IPS-NIHi7 (cell line): ENCODE data around the gene ASPSCR1.
"Not testable (repeated sequence)": the region's sequence is repeated elsewhere in the genome, so short reads cannot be mapped to it uniquely, and the experiment has no call there.

ENCODE experiments used
- DNase-seq: peaks from one replicate; pipeline ENCODE4 v3.0.0; 2012; ENCODE audit warnings: mixed read lengths; ENCODE audit errors: extremely low spot score

Gene ASPSCR1

DNA sequence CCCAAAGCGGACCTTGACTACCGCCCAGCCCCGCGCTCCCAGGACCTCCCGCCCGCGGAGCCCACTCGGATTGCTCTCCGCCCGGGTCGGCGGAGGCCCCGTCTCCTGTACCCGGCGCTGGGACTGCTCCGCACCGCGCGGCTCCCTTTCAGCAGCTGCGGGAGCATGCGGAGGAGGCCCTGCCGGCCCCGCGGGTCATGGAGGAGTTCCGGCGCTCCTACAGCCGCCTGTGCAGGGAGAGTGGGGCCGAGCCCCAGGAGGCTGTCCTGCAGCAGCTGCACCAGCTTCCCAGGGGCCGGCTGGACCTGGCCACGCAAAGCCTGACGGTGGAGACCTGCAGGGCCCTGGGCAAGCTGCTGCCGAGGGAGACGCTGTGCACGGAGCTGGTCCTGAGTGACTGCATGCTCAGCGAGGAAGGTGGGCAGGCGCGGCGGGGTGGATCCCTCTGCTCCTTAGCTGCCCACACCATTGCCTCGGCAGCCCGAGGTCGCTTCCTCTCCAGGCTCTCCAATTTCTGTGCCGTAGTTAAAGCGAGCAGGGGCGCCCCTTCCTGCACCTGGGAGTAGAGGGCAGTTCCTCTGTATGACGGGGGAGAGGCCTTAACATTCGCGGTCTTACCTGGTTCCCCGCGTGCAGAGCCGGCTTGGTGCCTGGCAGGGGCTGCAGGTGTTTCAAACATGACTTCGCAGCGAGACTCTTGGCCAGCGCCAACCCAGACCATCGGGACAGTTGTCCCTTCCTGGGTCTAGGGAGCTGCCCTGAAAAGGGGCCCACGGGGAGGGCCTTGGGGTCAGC, 46.2 kb downstream of the ASPSCR1 start:
- no peak for DNase-seq

DNA sequence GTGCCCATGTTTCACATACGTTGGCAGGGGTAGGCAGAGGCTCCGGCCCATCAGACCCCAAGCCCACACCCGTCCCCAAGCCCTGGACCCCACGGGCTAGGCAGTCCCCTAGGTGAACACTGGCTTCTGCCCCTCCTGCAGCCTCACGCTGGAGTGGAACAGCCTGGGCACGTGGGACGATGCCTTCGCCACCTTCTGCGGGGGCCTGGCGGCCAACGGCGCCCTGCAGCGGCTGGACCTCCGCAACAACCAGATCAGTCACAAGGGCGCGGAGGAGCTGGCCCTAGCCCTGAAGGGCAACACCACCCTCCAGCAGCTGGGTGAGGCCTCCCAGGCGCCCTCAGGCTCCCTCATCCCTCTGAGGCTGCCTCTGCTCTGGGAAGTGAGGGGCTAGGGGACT, 47.4 kb downstream of the ASPSCR1 start:
- DNase-seq: no peak

DNA sequence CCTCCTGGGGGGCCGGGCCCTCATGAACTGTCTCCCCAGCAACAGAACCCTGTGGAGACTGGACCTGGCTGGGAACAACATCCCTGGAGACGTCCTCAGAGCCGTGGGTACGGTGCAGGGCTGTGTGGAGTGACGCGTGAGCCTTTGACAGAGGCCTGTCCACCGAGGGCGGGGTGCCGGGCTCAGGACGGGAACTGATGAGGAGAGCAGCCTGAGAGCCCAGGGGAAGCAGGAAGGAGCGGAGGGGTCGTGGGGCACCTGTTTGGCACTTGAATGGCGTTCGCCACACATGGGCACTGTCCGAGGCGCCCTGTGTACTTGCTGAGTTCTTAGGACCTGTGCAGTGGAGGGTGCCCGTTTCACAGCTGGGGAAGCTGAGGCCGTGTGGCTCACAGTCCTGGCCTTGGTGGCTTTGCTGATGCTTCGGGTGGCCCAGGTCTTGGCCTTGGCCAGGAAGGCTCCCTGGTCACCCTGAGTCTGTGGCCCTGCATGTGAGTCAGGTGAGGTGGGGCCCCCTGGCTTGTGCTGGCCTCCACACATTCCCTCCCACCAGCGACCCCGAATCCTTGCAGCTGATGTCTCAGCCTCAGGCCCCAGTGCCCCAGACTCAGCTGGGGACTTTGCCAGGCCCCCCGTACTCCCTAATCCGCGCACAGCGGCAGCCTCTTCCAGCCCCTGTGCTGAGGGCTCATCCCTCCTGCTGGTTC, 48.1 kb downstream of the ASPSCR1 start:
- no peak for DNase-seq

DNA sequence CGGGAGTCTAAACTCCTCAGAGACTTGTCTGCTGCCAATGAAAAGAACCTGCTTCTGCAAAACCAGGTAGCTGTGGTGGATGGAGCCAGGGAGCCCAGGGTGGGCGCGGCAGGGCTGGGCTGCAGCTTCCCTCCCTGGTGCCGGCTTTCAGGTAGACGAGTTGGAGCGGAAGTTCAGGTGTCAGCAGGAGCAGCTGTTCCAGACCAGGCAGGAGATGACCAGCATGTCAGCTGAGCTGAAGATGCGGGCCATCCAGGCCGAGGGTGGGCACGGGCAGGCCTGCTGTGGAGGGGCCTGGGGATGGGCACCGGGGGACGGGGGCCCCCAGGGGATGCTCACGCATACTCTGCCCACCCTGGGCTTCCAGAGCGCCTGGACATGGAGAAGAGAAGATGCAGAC, 50.8 kb downstream of the ASPSCR1 start:
- no peak for DNase-seq

DNA sequence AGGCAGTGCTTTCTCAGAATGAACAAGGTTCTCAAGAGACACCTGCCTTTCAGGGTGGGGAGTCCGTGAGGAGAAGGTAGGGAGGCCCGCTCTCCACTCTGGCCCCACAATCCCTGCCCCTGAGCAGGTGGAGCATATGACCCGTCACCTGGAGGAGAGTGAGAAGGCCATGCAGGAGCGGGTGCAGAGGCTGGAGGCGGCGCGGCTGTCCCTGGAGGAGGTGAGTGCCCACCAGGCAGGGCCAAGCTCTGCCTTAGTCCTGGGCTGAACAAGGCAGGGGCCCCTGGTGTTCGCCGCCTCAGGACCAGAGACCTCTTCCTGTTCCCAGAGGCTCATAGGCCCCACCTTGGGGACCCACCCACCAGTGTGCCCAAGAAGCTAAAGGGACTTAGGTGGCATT, 51.5 kb downstream of the ASPSCR1 start:
- DNase-seq: no peak

DNA sequence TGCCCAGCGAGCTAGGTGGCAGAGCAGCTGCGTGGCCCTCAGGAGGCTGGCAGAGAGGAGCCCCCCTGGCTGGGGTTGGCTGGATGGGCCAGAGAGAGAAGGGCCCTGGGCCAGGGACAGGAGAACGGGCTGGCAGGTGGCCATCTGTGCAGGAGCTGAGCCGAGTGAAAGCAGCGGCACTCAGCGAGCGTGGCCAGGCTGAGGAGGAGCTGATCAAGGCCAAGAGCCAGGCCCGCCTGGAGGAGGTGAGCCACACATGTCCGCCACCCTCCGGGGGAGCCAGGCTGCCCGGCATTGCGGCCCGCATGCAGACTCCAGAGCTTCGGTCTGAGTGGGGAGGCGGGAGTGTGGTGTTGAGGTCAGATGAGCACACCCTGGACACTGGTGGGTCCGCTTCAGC, 52.0 kb downstream of the ASPSCR1 start:
- DNase-seq: no peak

DNA sequence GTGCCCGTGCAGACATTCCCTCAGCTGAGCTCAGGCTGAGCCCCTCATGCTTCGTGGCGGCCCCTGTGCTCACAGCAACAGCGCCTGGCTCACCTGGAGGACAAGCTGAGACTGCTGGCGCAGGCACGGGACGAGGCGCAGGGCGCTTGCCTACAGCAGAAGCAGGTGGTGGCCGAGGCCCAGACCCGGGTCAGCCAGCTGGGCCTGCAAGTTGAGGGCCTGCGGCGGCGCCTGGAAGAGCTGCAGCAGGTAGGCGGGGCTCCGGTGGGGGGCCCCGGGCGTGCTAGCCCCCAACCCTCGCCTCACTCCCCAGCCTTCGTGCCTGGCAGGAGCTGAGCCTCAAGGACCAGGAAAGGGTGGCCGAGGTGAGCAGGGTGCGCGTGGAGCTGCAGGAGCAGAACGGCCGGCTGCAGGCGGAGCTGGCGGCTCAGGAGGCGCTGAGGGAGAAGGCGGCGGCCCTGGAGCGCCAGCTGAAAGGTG, 52.6 kb downstream of the ASPSCR1 start:
- no peak for DNase-seq

DNA sequence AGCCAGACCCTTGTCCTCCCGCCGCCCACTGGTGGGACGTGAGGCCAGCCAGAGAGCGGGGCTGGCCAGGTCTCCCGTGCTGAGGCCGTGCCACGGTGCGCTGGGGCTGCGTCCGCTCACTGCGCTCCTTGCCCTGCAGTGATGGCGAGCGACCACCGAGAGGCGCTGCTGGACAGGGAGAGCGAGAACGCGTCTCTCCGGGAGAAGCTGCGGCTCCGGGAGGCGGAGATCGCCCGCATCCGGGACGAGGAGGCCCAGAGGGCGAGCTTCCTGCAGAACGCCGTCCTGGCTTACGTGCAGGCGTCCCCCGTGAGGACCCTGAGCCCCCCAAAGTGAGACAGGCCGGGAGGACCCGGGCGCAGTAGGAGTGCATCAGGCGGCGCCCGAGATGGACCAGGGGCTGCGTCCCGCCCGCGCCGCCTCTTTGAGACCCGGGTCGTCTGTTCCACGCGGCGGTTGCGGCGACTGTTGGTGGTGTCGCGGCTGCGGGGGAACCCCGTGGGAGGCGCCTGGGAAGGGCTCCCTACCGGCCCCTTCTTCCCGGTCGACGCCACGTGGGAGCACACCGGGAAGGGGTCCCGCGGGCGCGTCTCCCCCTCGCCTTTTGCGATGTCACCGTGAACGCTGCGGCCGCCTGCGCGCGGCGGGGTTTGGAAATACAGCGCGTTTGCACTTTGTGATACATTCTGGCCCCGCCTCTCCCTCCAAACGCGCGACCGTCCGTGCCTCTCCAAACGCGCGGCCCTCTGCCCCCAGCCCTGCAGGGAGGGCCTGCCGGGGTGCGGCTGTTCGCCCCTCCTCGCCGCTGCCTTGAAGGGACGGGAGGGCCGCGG, 53.3 kb downstream of the ASPSCR1 start:
- DNase-seq: peak; percentile 86

DNA sequence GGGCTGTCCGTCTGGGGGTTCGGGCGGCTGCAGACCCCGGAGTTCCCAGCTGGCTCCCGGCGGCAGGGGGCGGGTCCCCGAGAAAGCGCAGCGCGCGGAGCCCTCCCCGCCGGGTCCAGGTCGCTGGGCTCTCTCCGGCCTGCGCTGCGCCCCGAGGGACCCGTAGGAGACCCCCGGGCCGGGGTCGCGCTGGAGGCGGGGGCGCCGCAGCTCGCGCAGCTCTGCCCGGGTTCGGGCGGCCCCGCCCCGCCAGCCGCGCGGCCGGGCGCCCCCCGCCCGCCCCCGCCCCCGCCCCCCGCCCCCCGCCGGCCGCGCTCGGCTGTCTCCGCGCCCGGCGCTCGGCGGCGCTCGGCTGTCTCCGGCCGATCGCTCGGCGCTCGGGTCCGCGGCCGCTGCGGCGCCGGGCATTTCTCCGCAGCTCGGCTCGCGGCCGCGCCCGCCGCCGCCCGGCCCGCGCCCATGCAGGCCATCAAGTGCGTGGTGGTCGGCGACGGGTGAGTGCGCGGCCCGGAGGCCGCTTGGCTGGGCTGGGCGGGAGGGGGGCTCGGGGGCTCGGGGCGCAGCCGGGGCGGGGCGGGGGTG, 54.0 kb downstream of the ASPSCR1 start, which contains the start of gene RAC3:
Gene RAC3, plus strand, starts transcription at position 376 of the 582 bp plus-strand sequence. Its CDS starts 84 bp downstream, at position 460.
- peak; percentile 67 for DNase-seq

DNA sequence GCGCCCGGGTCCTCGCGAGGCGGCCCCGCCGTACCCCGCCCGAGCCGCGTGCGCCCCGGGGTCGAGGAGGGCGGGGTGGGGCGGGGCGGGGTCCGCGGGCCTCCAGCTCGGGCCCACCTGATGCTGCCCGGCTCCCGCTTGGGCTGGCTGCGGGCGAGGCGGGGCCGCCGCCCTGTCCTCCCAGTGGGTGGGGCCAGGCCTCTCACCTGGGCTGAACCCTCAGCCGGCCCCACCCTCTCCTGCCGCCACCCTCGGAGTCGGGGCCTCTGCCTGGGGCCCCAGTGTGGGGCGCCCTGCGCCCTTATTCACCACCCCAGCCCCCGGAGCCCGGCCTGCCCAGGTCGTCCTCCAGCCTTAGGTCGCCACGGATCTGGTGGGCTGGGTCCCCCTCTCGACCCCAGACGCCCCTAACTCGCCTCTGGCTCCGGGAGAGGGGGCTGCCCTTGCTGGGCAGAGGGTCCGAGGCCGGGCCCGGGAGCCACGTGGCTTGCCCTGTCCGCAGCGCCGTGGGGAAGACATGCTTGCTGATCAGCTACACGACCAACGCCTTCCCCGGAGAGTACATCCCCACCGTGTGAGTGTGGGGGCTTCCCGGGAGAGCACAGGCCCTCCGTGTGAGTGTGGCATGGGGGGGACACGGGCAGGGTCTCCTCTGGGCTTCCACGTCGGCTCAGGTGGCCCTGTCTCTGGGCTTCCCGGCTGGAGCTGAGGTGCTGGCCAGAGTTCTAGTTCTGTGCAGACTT, 54.6 kb downstream of the ASPSCR1 start:
- peak; percentile 82 for DNase-seq

DNA sequence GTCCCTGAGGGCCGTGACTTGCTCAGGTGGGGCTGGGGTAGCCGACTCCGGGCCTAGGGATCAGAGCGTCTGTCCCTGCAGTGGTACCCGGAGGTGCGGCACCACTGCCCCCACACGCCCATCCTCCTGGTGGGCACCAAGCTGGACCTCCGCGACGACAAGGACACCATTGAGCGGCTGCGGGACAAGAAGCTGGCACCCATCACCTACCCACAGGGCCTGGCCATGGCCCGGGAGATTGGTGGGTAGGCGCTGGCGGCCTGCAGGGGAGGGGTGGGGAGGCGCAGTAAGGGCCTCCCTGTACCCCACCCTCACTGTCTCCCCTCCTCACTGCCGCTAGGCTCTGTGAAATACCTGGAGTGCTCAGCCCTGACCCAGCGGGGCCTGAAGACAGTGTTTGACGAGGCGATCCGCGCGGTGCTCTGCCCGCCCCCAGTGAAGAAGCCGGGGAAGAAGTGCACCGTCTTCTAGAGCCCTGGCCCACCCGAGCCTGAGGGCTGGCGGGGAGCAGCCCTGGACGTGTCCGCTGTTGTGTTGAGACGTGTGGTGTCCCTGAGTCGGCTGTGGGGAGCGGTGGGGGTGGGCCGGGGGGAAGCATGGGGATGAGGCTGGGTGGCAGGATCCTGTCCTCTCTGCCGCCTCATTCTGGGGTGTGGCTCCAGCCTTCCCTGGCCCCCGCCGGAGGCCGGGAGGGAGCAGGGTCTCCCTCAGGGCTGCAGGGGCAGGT, 56.1 kb downstream of the ASPSCR1 start:
- no peak for DNase-seq

DNA sequence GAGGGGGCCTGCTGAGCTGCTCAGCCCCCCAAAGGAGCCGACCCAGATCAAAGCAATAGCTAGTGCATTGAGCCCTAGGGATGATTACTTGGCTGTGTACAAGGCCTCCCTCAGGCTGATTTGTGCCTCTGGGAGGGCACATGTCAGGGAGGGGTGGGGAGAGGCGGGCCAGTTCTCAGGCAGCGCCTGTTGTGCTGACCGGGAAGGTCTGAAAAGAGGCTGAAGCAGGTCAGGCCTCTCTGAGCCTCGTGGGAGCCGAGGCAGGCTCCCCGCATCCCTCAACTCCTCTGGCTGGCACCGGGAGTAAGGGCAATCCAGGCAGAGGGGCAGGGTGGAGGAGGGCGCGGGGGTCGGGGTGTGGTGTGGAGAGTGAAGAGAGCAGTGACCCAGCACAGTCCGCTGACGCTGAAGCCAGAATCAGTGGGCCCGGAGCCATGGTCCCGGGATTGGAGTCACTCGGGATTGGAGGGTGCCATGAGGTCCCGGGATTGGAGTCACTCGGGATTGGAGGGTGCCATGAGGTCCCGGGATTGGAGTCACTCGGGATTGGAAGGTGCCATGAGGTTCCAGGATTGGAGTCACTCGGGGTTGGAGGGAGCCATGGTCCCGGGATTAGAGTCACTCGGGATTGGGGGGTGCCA, 57.1 kb downstream of the ASPSCR1 start:
- no peak for DNase-seq

DNA sequence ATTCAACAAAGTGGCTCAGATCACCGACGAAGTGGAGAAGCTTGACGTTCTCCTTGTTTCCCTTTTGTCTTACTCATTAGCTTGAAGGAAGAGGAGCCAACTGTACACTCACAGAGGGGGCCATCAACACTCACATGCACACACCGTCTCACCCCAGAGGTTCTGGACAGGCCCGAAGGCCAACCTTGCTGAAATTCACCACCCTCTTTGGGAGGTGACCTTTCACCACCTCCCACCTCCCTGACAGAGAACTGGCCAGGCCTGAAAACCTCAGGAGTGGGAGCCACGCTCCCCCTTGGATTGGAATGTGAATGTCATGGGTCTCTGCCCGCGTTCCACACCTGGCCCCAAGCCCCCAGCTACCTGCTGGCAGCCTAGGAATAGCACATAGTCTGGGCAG, 58.1 kb downstream of the ASPSCR1 start:
- DNase-seq: no peak

DNA sequence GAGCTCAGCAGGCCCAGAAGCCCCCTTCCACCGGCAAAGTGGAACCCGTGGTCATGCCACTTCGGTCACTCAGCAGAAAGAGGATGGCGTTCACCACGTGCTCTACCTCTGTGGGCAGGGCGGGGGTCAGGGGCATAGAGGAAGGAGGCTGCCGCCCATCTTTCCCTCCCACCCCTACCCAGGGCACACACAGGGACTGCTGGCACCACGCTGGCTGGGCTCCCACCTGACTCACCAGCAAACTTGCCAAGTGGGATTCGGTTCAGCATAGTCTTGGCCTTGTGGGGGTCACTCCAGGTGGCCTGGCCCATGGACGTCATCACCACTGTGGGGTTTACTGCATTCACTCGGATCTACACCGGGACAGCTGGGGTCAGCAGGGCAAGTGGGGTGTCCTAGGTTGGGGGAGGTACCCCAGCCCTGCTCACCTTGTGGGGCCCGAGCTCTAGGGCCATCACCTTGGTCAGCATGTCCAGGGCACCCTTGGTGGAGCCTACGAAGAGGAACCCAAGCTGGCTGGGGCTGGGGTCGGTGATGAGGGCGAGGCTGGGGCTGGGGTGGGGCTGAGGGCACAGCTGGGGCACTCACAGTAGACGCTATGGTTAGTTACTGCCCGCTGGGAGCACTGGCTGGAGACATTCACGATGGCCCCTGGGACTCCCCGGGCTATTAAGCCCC, 58.7 kb downstream of the ASPSCR1 start:
- no peak for DNase-seq

DNA sequence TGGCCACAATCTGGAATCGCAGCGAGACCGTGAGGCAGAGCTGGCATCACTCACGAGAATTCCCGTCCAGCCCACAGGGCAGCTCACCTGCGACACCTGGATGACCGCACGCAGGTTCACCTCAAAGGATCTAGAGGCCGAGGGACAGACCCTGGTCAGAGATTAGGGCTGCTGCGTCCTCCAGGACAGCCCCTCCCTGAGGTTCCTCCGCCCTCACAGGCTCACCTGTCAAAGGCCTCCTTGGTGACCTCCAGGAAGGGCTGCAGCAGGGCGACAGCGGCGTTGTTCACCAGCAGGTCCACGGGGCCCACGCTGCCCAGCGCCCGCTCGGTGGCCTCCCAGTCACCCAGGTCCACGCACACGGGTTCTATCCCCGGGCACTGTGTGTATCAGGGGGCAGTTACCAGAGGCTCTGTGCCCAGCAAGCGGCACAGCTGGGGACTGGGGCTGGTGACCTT, 59.2 kb downstream of the ASPSCR1 start:
- no peak for DNase-seq

DNA sequence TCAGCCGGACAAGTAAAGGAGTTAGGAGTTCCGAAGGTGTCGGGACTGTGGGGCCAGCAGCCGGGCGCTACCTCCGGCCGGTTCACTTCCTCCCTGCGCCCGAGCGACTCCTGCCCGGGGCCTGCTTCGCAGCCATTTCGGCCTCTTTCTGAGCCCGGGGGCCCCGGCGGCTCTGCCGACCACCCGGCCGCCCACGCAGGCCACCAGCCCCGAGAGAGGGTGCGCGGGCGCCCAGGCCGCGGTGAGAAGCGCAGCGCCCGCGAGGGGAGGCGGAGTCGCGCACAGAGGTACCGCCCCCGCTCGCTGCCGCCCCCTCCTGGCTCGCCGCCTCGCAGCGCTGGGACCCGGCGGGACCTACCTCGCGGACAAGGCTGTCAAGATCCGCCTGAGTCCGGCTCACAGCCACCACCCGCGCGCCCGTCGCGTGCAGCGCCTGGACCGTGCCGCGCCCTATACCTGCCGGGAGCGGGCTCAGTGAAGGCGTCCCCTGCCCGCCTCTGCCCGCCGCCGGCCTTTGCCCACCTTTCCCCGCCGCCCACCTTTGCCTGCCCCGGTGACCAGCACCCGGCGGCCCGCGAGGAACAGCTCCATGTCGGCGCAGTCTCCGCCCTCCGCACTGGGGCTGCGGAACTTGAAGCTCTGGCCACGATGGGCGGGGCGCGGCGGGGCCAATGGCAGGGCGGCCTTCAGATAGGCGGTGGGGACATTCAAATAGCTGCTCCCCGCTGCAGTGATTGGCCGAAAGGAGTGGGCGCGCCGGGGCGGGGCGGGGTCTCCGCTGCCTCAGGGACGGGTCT, 59.9 kb downstream of the ASPSCR1 start, which contains the start of gene DCXR:
Gene DCXR, minus strand, starts transcription at position 606 of the 797 bp plus-strand sequence. Its CDS starts 15 bp downstream, at position 591.
- peak; percentile 99 for DNase-seq

DNA sequence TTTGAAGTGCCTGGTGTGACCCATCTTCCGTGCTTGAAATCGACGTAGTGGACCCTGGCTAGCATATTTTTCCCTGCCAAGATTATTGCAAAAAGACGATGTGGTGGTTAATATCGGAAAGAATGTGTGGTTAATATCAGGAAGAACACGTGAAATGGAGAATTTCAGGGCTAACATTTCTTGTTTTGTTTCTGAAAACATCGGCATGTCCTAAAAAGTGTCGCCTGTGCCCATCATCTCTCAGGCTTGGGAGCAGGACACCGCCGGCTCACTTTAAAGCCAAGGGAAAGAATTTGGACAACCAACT, 60.4 kb downstream of the ASPSCR1 start:
- DNase-seq: no peak

DNA sequence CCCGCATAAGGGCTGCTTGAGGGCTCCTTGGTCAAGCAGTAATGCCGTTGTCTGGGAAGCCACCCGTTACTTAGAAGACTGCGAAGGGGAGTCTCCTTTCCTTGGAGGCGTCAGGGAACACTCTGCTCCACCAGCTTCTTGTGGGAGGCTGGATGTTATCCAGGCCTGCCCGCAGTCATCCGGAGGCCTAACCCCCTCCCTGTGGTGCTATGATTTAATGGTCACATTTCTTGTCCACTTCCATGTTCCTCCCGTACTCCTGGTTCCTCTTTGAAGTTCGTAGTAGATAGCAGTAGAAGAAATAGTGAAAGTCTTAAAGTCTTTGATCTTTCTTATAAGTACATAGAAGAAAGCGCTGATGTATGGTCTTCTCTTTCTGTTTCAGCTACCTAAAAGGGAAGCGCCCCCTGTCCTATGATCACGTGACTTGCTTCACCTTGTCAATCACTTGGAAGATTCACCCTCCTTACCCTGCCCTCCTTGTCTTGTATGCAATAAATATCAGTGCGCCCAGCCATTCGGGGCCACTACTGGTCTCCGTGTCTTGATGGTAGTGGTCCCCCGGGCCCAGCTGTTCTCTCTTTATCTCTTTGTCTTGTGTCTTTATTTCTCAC, 61.5 kb downstream of the ASPSCR1 start:
- not testable (repeated sequence) for DNase-seq
